Measurements from ENCODE around the gene MAIP1.

- TF ChIP-seq CREB5 (CRISPR knock-in tag; IDR thresholded peaks at IDR 0.05; ENCODE audit: low read depth) (no peak), PPARA (CRISPR knock-in tag; IDR thresholded peaks at IDR 0.05; ENCODE audit: borderline replicate concordance) (no peak), POU6F1 (CRISPR knock-in tag; IDR thresholded peaks at IDR 0.05; ENCODE audit: borderline replicate concordance, low read depth) (no peak)
Measured at GRCh38 chr2:199988151-199988550, 32.8 kb downstream of the MAIP1 start.
